H54 (cell line): ENCODE data around the gene ZNF771.

ENCODE experiments used
- DNase-seq: peaks from one replicate; pipeline ENCODE4 v3.0.0; 2011; ENCODE audit warnings: low spot score, mixed read lengths; ENCODE audit not compliant: insufficient read length
- FAIRE-seq: peaks from 3 replicates; lab custom pipeline; 2011; peaks lifted over from hg19 to GRCh38; lab: Jason Lieb, UNC
- POLR2A ChIP-seq: IDR thresholded peaks from 2 replicates; pipeline ENCODE4 v1.6.1; 2011; ENCODE audit warnings: low read depth, mild to moderate bottlenecking, low read length

The ZNF771 gene

DNA sequence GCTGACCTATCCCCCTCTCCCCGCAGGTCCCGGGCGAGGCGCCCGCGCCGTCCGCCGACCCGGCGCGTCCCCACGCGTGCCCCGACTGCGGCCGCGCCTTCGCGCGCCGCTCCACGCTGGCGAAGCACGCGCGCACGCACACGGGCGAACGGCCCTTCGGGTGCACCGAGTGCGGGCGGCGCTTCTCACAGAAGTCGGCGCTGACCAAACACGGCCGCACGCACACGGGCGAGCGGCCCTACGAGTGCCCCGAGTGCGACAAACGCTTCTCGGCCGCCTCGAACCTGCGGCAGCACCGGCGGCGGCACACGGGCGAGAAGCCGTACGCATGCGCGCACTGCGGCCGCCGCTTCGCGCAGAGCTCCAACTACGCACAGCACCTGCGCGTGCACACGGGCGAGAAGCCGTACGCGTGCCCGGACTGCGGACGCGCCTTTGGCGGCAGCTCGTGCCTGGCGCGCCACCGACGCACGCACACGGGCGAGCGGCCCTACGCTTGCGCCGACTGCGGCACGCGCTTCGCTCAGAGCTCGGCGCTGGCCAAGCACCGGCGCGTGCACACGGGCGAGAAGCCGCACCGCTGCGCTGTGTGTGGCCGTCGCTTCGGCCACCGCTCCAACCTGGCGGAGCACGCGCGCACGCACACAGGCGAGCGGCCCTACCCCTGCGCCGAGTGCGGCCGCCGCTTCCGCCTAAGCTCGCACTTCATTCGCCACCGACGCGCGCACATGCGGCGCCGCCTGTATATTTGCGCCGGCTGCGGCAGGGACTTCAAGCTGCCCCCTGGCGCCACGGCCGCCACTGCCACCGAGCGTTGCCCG lies 10.3 kb downstream of the ZNF771 start:
- FAIRE-seq (no peak), DNase-seq (no peak)
- no peak for TF ChIP-seq POLR2A

DNA sequence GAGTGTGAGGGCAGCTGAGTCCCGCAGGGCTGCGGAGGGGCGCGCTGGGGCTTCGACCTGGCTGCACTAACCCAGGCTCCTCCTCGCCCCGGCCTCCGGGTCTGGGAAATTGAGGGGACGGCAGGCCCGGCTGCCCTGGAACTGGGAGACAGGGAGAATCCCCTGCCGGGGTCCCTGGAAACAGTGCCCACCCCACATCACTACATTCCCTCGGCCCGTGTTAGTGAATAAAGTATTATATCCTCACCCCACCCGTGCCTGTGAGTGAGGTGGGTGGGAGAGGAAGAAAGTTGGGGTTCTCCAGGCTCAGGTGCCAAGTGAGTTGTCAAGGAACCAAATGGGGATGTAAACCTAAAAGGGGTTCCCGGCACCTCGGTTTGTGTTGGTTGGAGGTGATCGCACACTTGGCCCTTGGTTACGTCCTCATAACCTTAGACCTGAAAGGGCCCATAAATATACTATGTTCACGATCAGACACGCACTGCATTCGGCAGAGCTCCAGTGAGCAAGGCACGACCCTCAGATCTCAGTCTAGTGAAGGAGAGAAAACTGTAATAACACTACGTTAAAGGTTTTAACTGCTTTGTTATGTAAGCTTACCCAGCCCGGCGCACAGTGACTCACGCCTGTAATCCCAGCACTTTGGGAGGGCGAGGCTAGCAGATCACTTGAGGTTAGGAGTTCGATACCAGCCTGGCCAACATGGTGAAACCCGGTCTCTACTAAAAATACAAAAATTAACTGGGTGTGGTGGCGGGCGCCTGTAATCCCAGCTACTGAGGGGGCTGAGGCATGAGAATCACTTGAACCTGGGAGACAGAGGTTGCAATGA lies 11.2 kb downstream of the ZNF771 start:
- FAIRE-seq (no peak), DNase-seq (no peak)

DNA sequence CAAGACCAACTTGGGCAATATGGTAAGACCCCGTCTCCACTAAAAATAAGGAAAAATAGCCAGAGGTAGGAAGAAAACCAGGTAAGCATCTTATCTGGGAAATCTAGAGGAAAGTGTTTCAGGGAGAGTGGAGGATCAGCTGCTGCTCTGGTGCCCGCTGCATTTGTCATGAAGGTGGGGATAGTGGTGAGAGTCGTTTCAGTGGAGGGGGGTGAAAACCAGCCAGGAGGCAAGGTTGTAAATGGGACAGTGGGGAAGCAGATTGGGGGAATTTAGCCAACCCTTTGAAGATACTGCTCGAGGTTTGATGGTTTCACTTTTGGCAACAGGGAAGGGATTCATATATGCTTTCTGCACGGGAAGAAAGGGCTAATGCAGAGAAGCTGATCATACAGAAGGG lies 13.6 kb downstream of the ZNF771 start:
- no peak for DNase-seq
- FAIRE-seq: no peak
- no peak for TF ChIP-seq POLR2A

More for the DNA sequence above, 11.2 kb downstream of the ZNF771 start:
- TF ChIP-seq POLR2A: no peak

DNA sequence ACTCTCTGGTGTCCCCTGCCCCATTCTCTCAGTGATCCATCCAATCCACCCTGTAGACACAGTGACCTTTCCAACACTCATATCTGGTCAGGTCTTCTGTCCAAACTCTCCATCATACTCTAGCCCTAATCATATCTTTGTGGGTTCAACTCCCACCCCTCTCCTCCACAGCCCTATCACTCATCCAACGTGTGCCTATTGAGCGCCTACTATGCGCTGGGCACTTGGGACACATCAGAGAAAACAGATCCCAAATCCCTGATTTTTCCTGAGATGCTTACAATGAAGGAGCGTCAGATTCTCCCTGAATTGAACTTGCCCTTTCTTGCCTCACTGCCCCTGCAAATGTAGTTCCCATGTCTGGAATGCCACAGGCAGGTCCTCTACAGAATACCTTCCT lies 20.6 kb downstream of the ZNF771 start:
- DNase-seq (no peak), FAIRE-seq (no peak)
- TF ChIP-seq POLR2A: no peak

DNA sequence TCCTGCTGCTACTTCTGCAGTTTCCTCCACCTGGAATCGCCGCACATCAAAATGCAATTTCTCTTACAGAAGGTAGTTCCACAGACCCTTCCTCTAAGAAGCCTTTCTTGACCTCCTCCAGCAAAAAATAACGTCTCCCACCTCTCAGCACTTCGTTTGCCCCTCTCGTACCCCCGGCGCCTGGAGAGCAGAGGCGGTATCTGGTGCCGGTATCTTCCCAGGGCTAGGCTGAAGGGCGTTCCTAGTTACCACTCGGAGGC lies 21.9 kb downstream of the ZNF771 start:
- no peak for TF ChIP-seq POLR2A
- DNase-seq (no peak), FAIRE-seq (no peak)

DNA sequence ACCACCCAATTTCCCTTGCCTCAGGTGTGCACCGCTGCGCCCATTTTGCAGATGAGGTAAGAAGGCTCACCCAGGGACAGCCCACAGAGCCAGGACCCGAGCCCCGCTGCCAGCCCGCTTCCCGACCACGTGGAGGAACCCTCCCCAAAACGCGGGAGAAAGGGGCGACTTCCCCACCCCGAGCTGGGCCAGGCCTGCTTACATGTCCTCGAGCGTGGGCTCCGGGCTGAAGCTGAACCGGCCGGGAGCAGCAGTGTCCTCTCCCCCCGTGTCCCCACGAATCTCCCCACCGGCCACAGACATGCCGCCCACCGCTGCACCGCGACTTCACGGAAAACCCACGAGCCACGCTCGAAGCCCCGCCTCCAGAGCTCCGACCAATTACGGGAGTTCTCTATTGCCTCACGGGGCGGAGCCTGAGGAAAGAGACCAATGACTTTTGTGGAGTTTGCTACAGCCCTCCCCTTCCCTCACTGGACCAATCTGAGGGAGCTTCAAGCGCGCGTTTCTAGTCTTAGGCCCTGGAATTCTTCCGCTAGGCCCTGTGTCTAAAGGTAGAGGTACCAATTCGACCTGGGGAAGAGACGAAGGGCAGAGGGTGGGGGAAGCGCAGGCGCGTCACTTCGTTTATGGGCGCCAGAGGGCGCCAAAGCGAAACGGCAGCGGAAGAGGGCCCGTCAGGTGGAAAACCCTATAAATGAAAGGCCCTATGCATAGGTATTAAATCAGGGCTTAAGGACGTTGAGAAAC lies 22.4 kb downstream of the ZNF771 start, which contains the start of gene DCTPP1:
TSS of gene DCTPP1 (minus strand) at position 353 of the 750 bp plus-strand sequence. CDS start at position 303, 50 bp downstream.
- DNase-seq: peak; percentile 93
- peak; percentile 84 for FAIRE-seq

DNA sequence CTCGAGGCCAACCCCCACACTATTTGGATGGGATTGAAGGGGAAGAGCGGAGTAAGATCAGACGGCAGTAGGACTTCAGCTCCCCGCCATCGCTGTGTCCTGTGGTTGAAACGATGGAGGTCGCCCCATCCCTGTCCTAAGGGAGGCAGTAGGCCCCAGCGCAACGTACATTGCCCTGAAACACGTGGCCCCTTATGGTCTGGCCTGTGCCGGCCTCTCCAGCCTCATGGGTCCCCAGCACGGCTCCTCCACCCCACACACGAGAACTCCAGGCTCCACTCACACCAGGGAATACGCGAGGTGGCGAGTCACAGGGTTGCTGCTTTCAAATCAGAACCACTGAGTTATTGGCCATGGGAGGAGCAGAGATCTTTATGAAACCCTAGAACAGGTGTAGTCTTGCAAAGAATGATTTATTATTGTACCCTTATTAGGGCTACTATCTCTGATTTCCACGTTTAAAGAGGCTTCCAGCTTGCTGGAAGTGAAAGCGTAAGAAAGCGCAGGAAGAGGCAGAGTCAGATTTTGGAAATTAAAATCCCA lies 23.1 kb downstream of the ZNF771 start:
- DNase-seq (no peak), FAIRE-seq (no peak)
- TF ChIP-seq POLR2A: no peak

More for the DNA sequence above, 22.4 kb downstream of the ZNF771 start, which contains the start of gene DCTPP1:
- TF ChIP-seq POLR2A: peak; percentile 25; the same call in 1 of the 2 replicates

DNA sequence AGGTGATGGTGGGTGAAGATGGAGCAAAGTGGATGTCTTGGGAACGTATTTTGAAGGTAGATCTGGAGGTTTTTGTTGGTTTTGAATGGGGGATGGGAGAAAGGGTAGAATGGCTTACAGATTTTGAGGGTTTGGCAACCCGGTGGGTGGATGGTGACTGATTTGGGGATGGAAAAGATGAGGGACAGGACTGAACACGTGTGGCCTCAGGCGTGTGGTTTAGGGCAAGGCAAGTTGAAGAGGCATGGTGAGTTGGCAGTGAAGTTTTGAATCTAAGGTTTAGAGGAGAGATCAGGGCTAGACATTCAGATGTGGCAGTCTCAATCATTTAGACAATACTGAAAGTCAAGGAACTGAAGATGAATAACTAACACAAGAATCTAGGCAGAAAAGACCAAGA lies 27.4 kb downstream of the ZNF771 start:
- DNase-seq (no peak), FAIRE-seq (no peak)
- TF ChIP-seq POLR2A: no peak

DNA sequence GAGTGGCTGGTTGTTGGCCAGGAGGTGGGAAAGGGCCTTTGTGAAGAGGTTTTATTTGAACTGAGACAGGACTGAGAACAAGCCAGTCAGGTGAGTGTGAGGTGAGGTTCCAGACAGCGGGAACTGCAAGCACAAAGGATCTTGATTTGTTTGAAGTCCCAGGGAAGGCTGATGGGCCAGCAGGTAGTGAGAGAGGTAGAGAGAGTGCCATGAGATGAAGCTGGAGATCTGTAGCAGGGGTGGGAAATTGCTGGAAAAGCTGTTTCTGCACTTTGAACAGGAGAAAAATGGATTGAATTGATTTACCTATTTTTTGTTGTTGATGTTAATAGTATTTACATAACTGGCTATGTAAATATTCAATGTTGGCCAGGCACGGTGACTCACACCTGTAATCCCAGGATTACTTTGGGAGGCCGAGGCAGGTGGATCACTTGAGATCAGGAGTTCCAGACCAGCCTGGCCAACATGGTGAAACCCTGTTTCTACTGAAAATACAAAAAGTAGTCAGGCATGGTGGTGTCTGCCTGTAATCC lies 30.2 kb downstream of the ZNF771 start:
- no peak for DNase-seq
- no peak for FAIRE-seq
- TF ChIP-seq POLR2A: no peak

DNA sequence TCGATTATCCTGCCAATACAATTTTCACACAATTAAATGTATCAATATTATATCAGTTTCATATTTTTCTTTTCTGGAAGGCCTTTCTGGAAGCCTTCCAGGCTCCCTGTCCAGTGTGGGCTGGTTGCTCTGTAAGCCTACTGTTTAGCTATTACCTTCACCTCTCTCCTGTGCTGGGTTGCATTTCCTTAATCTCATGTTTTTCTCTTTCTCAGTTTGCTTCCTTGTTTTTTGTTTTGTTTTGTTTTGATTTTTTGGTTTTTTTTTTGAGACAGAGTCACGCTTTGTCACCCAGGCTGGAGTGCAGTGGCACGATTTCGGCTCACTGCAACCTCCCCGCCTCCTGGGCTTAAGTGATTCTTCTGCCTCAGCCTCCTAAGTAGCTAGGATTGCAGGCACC lies 31.4 kb downstream of the ZNF771 start:
- FAIRE-seq (no peak), DNase-seq (no peak)
- TF ChIP-seq POLR2A: no peak

DNA sequence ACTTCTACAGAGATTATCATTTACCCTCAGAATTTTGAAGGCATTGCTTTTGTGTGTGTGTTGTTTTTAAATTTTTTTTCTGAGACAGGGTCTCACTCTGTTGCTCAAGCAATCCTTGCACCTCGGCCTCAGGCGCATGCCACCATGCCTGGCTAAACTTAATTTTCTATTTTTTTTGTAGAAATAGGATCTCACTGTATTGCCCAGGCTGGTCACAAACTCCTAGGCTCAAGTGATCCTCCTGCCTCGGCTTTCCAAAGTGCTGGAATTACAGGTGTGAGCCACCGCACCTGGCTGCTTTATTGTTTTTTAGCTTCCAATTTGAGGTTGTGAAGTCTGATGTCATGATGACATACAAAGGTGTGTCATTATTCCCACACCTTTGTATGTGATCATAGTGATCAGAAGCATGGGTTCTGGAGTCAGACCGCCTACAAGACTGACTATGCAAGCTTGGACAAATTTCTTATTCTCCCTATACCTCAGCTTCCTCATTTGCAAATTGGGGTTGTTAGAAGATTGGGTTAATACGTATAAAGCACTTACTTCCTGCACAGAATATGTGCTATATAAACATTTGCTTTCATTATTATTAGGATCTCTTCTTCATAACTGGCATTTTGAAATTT lies 32.4 kb downstream of the ZNF771 start:
- no peak for FAIRE-seq
- DNase-seq: no peak
- TF ChIP-seq POLR2A: no peak

DNA sequence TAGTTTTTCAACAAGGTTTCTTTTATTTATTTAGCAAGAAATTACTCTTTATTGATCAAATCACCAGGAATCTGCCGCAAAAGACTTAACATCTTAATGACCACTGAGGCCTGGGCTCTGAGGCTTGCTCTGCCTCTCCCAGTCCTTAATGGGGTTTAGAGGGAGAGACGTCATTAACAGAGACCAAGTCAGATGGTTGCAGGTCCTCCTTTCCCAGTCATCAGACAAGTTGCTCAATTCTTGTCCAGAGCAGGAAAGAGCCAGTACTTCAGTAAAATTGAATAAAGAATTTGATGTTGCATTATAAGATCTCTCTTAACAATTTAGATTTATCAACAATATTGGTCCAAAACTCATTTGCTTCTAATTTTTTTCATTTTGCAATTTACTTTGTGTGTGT lies 36.2 kb downstream of the ZNF771 start:
- no peak for TF ChIP-seq POLR2A
- FAIRE-seq (no peak), DNase-seq (no peak)
